Urothelium cell line (cell line): ENCODE data around the gene ZNF816.
"Not testable (repeated sequence)": the region's sequence is repeated elsewhere in the genome, so short reads cannot be mapped to it uniquely, and the experiment has no call there.

Experiments
- DNase-seq: peaks from one replicate; pipeline ENCODE4 v3.0.0; 2011; ENCODE audit warnings: low spot score, mixed read lengths
- FAIRE-seq: peaks from 2 replicates; lab custom pipeline; 2011; peaks lifted over from hg19 to GRCh38; lab: Jason Lieb, UNC

Gene ZNF816

DNA sequence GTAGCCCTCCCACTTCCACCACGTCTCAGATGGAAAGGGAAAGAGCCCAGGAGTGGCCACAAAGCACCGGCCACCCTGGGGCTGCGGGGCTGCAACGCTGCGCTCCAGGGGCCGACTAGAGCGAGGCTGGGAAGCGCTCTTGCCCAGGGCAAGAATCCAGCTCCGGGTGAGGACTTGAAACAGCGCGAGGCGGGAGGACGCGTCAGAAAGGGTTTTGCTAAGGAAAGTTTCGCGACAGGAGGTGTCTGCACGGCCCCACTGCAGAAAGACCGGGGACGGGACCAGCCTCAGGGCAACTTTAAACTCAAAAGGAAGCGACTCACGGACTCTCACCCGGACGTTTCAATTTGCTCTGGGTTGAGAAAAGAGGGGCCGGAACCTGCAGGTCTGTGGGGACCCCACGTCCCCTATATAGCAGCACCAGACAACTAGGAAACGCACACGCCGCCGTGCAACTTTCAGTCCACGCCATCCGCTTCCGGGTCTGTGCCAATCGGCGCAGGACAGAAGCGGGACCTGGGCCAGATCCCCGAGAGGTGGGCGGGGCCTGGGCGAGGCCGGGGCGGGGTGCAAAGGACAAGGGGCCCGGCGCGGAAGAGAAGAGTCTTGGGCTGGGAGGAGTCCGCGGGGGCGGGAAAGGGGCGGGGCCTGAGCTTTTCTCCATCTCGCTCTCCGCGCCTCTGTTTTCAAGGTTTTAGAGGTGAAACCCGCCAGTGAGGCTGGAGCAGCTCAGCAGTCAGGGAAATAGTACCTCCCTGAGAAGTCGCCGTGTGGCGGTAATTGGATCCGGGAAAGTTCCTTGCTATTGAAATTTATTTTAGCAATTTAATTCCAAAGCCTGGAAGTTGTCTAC, at the start of gene ZNF816:
ZNF816 (minus strand) TSS at position 488 of the 853 bp plus-strand sequence. CDS start 6,792 bp downstream, outside the sequence.
- FAIRE-seq, result no peak
- peak; percentile 97 for DNase-seq

DNA sequence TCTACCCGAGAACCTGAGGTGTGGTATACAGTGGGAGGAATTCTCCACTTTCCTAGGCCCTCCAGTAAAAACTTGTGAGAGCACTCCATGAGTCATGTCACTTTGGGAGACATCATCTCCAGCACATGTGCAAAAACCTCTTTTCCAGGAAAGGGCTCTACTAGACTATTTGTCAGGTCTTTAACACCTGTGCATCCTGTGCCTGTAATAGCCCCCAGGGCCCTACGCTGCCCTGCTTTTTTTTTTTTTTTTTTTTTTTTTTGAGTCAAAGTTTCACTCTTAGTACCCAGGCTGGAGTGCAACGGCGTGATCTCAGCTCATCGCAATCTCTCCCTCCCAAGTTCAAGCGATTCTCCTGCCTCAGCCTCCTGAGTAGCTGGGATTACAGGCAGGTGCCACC, 49.3 kb upstream of the ZNF816 start:
- FAIRE-seq (no peak), DNase-seq (no peak)

DNA sequence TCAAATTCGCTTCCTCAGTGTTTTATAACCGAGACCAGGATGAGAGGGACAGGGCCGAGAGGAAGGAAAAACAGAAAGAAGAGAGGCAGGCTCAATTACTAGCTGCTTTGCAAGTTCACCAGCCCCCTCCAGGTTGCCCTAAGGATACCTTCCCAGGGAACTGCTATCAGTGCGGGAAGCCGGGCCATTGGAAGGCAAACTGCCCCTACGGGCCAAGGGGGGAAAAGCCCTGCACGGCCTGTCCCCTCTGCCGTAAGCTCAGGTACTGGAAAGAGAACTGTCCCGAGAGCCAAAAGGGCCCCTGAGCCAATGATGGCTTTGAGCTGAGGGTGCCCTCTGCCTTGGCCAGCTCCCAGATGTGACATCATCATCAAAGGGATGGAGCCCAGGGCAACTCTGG, 47.8 kb upstream of the ZNF816 start:
- FAIRE-seq, result no peak
- no peak for DNase-seq

DNA sequence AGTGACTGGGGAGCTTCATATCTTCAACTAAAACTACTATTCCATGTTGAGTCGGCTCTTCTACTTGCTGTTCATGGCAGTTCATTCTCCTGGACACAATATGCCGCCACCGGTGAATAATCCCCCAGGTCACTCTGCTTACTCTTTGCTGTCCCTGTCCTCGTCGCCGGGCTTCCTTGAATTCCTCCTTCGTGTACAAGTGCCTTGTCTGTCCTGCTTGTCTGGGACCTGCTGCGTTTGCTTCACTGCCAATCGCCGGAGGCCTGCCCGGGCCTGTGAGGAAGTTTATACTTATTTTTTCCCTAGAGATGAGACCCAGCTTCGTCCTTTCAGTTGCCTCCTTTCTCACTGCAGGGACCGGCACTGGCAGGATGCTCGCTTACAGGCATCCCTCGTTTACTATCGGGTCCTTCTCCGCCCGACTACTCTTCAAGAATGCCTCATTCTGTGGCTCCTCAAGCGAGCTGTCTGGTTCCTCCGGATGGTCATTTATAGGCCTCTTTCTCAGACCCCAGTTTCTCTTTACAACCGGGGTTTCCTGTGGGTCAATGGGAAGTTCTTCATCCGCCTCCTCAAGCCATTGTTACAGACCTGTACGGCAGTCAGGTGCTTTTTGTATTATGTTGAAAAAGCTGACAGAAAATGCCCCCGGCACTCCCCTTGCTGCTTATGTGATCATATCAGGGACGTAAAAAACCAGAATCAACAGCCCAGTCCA, 45.5 kb upstream of the ZNF816 start:
- no peak for DNase-seq
- no peak for FAIRE-seq

DNA sequence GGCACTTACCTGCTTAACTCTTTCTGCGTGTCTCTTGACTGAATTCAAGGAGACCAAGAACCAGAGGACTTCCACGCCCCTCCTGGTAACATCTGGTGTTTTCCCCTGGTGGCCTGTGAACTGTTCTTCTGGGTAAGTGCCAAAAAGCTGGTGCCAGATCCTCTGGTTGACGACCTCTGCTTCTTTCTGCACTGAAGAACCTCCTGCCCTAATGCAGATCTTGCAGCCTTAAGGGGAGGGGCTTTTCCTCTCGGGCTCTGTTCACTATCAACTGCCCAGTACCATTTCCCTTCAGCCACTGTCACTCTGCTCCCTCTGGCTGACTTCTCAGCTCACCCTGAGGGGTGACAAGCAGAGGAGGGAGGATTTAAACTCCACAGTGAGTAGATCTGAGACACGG, 44.9 kb upstream of the ZNF816 start:
- no peak for DNase-seq
- no peak for FAIRE-seq

DNA sequence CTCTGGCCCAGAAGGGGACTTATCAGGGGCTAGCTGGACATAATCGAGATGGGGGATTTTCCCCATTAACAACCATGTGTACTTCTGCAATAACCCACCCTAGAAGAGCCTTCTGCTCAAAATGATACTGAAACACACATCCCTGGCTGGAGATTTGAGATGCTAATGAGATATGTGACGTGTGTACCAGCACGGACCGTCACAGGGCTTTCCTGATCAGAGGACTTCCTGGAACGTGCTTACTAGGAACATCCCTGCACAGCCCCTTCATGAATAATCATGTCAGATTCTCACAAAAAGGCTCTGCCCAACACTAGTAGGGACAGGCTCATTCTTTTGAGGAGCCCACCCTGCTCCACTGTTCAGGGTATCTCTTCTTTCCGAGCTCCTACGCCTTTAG, 44.5 kb upstream of the ZNF816 start:
- DNase-seq (no peak), FAIRE-seq (no peak)

DNA sequence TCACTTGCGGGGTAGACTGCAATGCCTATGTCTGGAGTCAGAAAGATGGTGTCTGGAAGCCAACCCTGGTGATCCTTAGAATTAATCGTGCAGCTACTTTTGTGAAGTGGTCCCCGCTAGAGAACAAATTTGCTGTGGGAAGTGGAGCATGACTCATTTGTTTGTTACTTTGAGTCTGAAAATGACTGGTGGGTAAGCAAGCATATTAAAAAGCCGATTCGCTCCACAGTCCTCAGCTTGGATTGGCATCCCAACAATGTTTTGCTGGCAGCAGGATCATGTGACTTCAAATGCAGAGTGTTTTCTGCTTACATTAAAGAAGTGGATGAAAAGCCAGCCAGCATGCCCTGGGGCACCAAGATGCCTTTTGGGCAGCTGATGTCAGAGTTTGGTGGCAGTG, 41.6 kb upstream of the ZNF816 start:
- FAIRE-seq (no peak), DNase-seq (no peak)

DNA sequence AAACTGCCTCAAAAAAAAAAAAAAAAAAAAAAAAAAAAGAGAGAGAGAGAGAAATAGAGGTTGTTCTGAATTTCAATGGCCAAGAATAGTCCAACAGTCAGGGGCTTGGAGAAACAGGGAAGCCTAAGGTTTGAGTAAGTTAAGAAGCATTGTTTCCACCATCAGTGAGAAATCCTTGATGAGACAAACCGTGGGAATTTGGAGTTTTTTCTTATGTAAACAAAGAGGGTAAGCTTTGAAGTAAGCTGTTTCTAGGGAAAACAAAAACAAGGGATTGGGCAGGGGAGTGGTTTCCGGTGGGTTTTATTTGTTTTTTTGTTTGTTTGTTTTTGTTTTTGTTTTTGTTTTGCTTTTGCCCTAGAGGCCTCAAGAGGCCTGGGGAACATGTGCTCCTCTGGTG, 39.8 kb upstream of the ZNF816 start:
- FAIRE-seq (no peak), DNase-seq (no peak)

DNA sequence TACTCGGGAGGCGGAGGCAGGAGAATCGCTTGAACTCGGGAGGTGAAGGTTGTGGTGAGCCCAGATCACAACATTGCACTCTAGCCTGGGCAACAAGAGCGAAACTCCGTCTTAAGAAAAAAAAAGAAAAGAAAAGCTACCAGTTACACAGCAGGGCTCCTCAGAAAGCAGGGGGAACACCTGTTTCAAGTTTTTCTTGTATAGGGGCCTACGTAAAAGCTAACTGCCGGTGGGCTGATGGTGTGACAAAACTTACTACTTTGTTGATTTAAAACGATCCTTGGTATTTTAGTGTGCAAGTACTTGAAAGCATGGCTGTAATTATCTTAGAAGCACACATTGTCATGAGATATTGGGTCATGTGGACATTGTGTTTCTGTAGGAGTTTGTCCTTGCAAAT, 35.3 kb upstream of the ZNF816 start:
- no peak for DNase-seq
- FAIRE-seq, result no peak

DNA sequence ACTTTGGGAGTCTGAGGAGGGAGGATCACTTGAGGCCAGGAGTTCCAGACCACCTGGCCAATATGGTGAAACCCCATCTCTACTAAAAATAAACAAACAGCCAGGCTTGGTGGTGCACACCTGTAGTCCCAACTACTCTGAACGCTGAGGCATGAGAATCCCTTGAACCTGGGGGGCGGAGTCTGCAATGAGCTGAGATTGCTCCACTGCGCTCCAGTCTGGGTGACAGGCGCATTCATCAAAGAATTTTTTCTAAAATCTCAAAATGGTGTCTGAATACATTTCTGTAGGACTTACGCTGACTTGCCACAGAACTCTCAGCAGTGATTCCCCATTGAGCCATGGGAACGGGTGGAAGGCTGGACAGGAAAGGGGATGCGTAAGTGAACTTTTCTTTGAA, 33.0 kb upstream of the ZNF816 start:
- FAIRE-seq, result no peak
- DNase-seq, result no peak

DNA sequence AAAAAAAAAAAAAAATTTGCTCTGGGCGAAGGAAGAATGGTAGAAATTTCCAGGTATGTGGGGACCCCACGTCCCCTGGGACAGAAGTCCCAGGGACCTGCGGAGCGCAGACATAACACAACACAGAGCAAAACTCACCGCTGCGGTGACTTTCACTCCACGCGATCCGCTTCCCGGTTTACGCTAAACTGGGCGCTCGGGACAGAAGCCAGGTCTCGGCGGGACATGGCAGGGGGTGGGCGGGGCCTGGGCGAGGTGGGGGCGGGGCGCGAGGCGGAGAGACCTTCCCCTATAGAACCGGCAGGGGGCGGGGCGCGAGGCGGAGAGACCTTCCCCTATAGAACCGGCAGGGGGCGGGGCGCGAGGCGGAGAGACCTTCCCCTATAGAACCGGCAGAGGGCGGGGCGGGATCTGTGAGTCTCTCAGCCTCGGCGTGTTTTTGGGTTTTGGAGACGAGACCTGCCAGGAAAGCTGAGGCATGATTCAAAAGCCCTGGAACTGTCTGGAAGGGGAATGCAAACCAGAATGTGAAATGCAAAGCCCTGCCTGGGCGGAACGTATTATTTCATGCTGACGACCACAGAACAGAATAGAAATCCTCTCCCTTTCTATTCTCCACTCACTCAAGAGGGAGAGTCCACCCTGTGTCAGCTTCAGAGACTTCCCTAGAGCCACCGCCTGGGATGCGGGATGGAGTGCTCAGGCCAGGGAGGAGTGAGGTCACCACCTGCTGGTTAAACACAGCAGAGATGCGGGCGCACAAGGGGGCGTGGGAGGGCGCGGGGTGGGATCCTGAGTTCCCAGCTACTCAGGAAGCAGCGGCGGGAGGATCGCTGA, 30.9 kb upstream of the ZNF816 start:
- FAIRE-seq, result no peak
- DNase-seq, result no peak

DNA sequence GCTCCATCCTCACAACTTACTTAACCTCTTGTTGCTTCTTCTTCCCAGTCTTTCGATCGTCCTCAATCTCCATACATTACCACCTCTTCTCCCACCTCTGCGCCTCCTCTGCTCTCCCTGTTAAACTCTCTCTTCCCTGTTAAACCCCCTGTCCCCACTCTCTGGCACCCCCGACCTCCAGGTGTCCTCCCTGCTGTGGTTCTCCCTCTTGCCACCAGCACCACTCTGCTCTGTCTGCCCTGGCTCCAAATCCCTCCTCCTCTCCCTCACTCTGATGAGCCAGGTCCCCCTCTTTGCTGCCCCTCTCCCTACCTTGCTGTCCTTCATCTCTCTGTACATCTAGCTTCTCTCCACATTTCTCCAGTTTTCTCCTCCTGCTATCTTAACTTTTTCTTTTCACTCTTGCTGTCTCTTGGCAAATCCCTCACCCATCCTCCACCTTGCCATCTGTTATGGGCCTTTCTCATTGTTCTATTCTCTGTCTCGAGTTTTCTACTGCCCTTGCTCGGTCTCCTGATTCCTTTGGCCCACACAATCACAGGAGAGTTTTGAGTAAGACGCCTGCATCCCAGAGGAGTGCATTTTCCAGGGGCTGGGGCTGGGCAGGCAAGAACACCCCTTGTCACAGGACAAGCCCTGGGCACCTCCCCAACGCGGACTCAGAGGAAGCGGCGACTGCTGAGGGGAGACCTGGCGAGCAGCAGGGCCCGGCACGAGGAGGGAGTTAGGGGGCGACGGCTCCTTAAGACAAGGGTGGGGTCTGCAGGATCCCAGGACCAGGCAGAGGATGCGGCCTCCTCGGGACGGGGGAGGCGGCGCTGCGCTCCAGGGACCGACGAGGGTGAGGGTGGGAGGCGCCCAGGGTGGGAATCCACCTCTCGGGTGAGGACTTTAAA, 29.7 kb upstream of the ZNF816 start:
- no peak for FAIRE-seq
- DNase-seq, result no peak

DNA sequence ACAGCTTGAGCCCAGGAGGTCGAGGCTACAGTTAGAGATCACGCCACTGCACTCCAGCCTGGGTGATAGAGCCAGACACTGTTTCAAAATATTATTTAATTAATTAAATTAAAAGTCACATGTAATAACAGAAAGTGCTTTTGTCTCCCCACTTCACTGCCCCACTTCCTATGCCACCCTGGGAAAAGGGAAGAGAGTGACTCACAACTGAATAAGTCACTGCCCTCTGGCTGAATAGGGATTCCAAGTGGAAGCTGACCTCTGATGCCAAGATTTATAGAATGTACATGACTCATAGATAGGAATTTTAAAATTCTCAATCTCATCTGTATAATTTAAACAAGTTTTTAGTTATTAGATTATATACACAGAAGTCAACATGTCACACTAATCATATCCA, 28.8 kb upstream of the ZNF816 start:
- FAIRE-seq, result no peak
- DNase-seq, result peak; percentile 58

DNA sequence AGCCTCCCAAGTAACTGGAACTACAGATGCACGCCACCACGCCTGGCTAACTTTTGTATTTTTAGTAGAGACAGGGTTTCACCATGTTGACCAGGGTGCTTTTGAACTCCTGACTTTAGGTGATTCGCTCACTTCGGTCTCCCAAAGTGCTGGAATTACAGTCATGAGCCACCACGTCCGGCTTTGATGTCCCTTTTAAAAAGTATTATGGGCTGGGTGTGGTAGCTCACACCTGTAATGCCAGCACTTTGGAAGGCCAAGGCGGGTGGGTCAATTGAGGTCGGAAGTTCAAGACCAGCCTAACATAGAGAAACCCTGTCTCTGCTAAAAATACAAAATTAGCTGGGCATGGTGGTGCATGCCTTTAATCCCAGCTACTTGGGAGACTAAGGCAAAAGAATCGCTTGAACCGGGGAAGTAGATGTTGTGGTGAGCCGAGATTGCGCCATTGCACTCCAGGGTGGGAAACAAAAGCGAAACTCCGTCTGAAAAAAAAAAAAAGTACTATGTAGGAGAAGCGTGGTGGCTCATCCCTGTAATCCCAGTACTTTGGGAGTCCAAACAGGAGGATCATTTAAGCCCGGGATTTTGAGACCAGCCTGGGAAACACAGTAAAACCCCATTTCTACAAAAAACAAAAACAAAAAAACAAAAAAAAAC, 28.2 kb upstream of the ZNF816 start:
- peak; percentile 5 for FAIRE-seq
- no peak for DNase-seq

DNA sequence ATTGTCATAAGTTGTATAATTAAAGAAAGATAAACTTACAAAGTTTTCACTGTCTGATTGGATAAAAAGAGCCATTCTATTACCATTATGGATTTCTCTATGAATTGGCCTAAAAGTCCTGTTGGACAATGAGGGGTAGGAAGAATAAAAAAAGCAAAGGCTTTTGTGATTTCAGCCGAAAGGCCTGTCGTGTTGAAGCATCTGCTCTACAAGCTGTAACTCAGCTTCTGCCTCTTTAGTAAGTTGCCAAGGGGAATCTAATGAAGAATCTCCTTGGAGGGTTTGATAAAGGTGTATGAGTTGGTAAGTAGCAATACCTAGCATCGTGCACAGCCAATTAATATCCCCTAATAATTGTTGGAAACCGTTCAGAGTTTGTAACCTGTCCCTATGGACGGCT, 25.8 kb upstream of the ZNF816 start:
- no peak for DNase-seq
- FAIRE-seq, result no peak

DNA sequence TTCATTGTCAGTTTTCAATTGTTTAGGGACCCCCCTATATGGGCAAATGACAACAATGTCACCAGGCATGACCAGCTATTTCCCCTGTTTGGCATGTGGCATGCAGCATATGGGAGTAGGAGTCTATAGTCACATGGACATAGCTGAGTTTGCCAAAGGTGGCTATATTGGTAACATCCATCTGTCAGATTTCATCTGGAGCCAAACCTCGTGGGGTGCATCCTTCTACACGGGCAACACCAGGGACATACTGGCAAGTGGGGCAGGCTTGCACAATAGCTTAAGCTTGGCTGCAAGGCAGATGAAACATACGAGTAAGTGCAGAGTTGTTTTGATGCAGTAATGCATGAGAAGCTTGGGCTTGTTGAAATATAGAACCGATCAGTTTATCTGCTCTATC, 24.5 kb upstream of the ZNF816 start:
- FAIRE-seq (peak; percentile 13), DNase-seq (no peak)

DNA sequence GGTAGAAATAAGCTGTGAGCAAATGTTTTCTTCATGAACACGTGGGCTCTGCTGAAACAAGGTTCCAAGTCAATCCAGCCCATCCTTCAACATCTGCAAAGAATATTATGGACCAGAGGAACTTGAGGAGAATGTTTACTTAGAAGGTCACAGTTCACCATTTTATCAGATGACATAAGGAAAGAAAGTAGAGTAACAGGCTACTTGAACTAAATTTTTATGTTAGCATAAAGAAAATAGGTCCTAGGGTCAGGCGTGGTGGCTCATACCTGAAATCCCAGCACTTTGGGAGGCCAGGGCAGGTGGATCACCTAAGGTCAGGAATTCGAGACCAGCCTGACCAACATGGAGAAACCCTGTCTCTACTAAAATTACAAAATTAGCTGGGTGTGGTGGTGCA, 20.5 kb upstream of the ZNF816 start:
- not testable (repeated sequence) for FAIRE-seq, DNase-seq

DNA sequence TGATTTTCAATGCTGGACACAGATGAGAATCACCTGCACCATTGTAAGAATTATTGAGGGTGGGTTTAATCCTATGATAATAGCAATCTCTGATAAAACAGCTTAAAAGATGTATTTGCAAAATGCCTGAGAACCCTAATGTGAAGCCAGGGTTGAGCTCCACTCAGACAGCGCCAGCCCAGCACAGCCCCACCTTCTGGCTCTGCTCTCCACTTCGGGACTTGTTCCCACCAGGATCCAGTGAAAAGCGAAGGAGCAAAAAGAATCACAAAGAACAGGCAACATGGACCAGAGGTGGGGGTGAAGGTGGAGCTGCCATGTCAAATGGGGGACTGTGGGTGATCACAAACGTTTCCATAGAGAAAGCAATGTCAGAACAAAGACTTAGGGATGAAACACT, 18.6 kb upstream of the ZNF816 start:
- DNase-seq (no peak), FAIRE-seq (no peak)

DNA sequence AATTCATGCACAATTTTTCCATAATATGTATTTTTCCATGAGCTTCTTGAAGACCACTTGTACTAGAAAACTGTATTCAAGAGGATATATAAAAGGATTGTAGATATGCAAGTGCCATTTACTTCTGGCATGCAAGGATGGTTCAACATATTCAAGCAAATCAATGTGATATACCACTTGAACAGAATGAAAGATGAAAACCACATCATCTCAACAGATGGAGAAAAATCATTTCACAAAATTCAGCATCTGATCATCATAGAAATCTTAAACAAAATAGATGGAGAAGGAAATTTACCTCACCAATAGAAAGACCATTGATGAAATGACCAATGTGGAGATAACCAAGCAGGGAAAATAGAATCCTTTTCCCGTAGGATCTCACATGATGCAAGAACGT, 5.1 kb upstream of the ZNF816 start:
- FAIRE-seq, result no peak
- no peak for DNase-seq

DNA sequence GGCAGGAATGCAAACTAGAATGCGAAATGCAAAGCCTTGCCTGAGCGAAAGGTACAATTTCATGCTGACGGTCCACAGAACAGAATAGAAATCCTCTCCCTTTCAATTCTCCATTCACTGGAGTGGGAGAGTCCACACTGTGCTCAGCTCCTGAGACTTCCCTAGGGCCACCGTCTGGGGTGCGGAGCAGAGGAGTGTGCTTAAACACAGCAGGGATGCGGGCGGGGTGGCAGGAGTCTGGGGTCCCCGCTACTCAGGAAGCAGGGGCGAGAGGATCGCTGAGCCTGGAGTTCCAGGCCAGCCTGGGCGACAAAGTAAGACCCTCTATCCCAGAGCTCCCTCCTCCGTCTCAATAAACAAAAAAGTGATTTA, 552 bp upstream of the ZNF816 start:
- DNase-seq (peak; percentile 6), FAIRE-seq (no peak)
